ENCODE data around the gene NCSTN. TPM values are rescaled to one million over a fixed set of nuclear protein-coding genes. Genes with fewer than 3 reads are reported as not detected.

The NCSTN gene
- total RNA-seq, 3 donors from 2014 or later: 70.4 to 104 (median 95.8) TPM

DNA sequence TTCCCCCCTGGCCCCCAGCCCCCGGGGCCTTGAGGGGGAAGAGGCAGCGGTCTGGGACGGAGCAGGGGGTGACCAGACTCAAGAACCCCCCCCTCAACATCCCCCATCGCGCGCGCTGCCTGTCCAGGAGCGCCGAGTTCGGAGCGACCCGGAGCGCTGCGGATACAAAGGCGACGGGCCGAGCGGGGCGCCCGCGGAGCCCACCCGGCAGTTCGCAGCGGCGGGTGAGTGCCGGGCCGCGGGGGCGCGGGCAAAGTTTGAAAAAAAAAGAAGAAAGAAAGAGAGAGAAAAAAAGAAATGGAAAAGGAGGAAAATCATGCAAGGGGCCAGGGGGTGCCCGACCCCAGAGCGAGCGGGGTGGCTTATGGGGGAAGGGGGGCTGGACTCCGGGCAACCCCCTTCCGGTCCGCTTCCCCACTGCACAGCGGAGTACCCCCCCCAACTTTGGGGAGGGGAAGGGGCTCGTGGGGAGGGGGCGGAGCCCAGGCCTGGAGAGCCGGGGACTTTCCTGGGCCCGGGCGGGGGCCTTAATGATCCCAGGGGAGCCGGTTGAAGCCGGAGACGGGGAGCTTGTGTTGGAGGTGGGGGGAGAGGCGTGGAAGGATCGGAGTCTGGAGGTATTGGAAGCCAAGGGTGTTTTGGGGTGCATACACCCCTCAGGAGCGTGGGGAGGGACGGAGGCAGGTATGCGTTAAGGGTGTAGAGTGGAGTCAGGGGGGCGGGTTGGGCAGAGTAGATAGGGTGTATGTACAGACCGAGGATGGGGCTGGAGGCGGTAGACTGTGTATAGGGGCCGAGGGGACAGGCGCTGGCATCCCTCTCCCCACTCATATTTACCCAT is 57.7 kb downstream of the NCSTN start:
- DNase-seq: peak in 2 of 3 donors; percentile 21 to 45
- H3K36me3 ChIP-seq (ENCODE audit: low read depth): no peaks in the 10 kb centered on the region
- intact Hi-C loops (cut with DNase I, micrococcal nuclease): no loop called here
- H3K4me3 ChIP-seq: peak overlapping the region; percentile 44
- no peaks in the 10 kb centered on the region for H3K9me3 ChIP-seq
- TF ChIP-seq, protein P1, sequence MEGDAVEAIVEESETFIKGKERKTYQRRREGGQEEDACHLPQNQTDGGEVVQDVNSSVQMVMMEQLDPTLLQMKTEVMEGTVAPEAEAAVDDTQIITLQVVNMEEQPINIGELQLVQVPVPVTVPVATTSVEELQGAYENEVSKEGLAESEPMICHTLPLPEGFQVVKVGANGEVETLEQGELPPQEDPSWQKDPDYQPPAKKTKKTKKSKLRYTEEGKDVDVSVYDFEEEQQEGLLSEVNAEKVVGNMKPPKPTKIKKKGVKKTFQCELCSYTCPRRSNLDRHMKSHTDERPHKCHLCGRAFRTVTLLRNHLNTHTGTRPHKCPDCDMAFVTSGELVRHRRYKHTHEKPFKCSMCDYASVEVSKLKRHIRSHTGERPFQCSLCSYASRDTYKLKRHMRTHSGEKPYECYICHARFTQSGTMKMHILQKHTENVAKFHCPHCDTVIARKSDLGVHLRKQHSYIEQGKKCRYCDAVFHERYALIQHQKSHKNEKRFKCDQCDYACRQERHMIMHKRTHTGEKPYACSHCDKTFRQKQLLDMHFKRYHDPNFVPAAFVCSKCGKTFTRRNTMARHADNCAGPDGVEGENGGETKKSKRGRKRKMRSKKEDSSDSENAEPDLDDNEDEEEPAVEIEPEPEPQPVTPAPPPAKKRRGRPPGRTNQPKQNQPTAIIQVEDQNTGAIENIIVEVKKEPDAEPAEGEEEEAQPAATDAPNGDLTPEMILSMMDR (IDR thresholded peaks at IDR 0.05): no peak
- peaks cover 12% of the 10 kb centered on the region for H3K4me1 ChIP-seq (ENCODE audit: low read depth)
- peak; percentile 35 for ATAC-seq

DNA sequence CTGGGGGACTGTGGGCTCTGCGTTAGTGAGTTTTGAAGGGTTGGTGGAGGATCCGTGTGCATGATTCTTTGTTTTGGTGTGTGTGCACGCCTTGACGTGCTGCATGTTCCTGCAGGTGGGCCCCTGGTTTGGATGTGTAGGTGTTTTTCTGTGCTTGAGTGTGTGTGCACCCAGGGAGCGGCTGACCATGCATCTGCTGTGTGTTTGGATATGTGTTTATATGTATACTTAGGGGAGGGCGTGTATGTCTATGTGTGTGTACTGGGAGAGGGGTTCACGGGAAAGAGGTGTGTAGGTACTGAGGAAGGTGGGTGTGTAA is 58.3 kb downstream of the NCSTN start:
- no peaks in the 10 kb centered on the region for H3K9me3 ChIP-seq
- H3K36me3 ChIP-seq (ENCODE audit: low read depth): no peaks in the 10 kb centered on the region
- DNase-seq: peak in 1 of 3 donors; percentile 37
- TF ChIP-seq, protein P1 (IDR thresholded peaks at IDR 0.05): no peak
- intact Hi-C loops (cut with DNase I, micrococcal nuclease): no loop called here
- no peak overlapping the region for H3K4me3 ChIP-seq
- H3K4me1 ChIP-seq (ENCODE audit: low read depth): peaks cover 16% of the 10 kb centered on the region
- peak; percentile 38 for ATAC-seq

GRCh38 chr1:160402001-160402795 is 59.0 kb downstream of the NCSTN start:
- Histone ChIP-seq H3K9me3 (no peaks in the 10 kb centered on the region), H3K4me3 (no peak overlapping the region), H3K4me1 (ENCODE audit: low read depth) (peaks cover 11% of the 10 kb centered on the region), H3K36me3 (ENCODE audit: low read depth) (no peaks in the 10 kb centered on the region)
- intact Hi-C loops (cut with DNase I, micrococcal nuclease): no loop called here
- ATAC-seq (no peak), DNase-seq (no peak)
- TF ChIP-seq, protein P1 (IDR thresholded peaks at IDR 0.05): no peak

- H3K9me3 ChIP-seq: no peaks in the 10 kb centered on the region
- DNase-seq (no peak), ATAC-seq (no peak)
- TF ChIP-seq, protein P1 (IDR thresholded peaks at IDR 0.05): no peak
- intact Hi-C loops (cut with DNase I, micrococcal nuclease): no loop called here
- H3K4me1 ChIP-seq (ENCODE audit: low read depth): peaks cover 11% of the 10 kb centered on the region
- H3K36me3 ChIP-seq (ENCODE audit: low read depth): no peaks in the 10 kb centered on the region
- no peak overlapping the region for H3K4me3 ChIP-seq
These were observed 60.1 kb downstream of the NCSTN start for GRCh38 chr1:160403244-160403643.

- Histone ChIP-seq H3K9me3 (no peaks in the 10 kb centered on the region), H3K4me3 (no peak overlapping the region), H3K4me1 (ENCODE audit: low read depth) (peaks cover 11% of the 10 kb centered on the region), H3K36me3 (ENCODE audit: low read depth) (no peaks in the 10 kb centered on the region)
- ATAC-seq (no peak), DNase-seq (no peak)
- intact Hi-C loops (cut with DNase I, micrococcal nuclease): no loop called here
- TF ChIP-seq, protein P1 (IDR thresholded peaks at IDR 0.05): no peak
These were observed 60.9 kb downstream of the NCSTN start for GRCh38 chr1:160404094-160404493.
